ENCODE results near the gene SCG2.

DNA sequence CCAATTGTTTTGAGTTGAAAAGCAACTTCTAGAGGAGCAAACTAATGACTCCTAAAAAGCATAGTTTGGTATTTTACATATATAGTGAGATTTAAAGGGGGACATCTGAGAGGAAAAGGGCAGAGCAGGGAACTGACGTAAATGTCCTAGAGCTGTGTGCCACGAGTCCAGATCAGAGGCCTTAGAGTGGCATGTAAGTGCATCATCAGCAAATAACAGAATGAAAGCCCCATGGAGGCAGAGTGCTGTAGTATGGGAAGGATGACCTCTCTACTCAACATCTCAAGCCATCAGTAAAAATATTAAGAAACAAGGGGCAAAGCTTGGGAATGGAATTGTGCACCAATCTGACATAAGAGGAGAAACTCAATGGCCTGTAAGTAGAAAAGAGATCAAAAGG lies 31.4 kb downstream of the SCG2 start:
- TF ChIP-seq, protein P1, sequence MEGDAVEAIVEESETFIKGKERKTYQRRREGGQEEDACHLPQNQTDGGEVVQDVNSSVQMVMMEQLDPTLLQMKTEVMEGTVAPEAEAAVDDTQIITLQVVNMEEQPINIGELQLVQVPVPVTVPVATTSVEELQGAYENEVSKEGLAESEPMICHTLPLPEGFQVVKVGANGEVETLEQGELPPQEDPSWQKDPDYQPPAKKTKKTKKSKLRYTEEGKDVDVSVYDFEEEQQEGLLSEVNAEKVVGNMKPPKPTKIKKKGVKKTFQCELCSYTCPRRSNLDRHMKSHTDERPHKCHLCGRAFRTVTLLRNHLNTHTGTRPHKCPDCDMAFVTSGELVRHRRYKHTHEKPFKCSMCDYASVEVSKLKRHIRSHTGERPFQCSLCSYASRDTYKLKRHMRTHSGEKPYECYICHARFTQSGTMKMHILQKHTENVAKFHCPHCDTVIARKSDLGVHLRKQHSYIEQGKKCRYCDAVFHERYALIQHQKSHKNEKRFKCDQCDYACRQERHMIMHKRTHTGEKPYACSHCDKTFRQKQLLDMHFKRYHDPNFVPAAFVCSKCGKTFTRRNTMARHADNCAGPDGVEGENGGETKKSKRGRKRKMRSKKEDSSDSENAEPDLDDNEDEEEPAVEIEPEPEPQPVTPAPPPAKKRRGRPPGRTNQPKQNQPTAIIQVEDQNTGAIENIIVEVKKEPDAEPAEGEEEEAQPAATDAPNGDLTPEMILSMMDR (IDR thresholded peaks at IDR 0.05 in 8 of 11, conservative IDR thresholded peaks at IDR 0.05 in 3 of 11), result no peak
- no peak for TF ChIP-seq POLR2AphosphoS5 (IDR thresholded peaks at IDR 0.05)

Data from spleen (tissue), 7 donors.